NCI-H2227 treated with DMSO at 0.1 percent for 48 hours (cell line): ENCODE measurements around the gene DUOX2.
"Not testable (repeated sequence)": the region's sequence is repeated elsewhere in the genome, so short reads cannot be mapped to it uniquely, and the experiment has no call there.

Source experiments
- DNase-seq: peaks from one replicate; lab custom pipeline; 2025; lab: John Stamatoyannopoulos, UW

Gene DUOX2

GRCh38 chr15:45100884-45101625, 12.9 kb downstream of the DUOX2 start:
- DNase-seq: no peak

DNA sequence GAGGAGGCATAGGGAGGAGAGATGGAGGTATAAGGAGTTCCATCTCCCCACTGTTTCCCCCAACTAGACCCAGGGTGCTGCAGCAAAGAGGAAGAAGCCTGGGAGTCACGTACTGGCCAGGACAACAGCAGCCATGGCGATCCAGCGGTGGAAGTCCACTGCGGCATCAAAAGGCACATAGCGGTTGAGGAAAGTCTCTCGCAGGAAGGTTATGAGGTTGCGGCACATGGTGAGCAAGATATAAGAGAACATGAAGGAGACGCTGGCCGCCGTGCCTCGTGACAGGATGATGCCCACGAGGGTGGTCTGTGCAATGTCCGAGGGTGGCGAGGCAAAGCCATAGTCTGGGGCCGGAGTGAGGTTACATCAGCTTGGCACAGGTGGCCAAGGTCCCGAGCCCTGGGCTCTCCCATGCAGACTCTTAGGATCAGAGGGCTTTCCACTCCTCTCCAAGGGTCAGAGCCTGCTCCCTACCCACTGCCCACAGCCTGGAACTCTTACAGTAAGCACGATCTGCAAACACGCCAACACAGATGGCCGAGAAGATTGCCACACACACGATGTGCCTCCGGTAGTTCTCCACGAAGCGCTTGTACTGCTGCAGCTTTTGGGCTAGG, 14.3 kb downstream of the DUOX2 start:
- DNase-seq: no peak

DNA sequence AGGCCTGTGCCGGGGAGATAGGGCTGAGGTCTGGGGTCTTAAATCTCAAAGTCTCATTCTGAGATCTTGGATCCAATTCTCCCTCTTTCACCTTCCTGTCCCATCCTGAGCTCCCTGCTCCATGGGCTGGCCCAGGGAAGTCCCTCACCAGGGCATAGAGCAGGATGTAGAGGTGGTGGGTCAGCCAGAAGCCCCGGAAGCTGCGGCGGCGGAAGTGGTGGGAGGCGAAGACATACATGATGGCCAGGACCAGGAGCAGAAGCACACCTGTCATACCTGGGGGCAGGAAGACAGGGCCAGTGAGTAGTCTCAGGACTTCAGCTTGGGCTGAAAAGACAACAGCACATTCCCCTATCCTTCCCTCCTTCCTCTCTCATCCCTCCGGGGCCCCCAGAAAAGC, 16.5 kb downstream of the DUOX2 start:
- no peak for DNase-seq

- DNase-seq: no peak
These were observed 18.3 kb downstream of the DUOX2 start for GRCh38 chr15:45095661-45096060.

DNA sequence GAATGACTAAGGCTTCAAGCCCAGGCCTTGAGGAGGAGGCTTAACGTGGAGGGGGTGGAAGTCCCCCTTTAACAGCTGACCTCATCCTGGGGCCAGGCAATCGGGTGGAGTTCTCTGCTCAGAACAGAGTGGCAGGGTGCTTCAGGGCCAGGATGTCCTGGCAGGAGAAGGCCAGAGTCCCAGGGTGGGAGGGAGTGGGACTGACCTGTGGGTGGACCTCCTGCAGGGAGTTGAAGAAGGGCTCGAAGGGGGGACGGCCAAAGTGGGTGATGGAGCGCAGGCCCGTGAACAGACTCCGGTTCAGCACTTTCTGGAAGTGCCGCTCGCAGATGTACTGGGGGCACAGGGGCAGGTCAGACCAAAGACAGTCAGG, 19.6 kb downstream of the DUOX2 start:
- no peak for DNase-seq

- no peak for DNase-seq
These were observed 20.2 kb downstream of the DUOX2 start for GRCh38 chr15:45093622-45094357.

GRCh38 chr15:45093013-45093412, 21.0 kb downstream of the DUOX2 start:
- no peak for DNase-seq

DNA sequence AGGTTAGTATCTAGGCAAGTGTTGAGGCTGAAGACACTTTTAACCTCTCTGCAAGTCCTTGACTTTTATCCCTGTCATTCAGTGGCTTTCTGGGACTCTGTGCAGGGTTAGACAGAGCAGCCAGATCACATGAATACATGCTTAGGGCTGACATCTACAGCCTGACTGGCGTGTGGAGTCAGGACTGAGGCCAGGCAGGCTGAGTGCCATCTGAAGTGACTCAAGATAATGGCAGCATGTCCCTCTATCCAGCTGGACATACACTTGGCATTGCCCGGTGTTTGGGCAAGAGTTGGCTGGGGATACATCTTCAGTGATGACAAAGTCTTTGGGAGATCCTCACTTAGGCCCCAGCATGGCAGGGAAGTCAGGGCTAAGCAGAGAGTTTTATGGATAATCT, 22.4 kb downstream of the DUOX2 start:
- DNase-seq: no peak

GRCh38 chr15:45091161-45091560, 22.8 kb downstream of the DUOX2 start:
- DNase-seq: no peak

DNA sequence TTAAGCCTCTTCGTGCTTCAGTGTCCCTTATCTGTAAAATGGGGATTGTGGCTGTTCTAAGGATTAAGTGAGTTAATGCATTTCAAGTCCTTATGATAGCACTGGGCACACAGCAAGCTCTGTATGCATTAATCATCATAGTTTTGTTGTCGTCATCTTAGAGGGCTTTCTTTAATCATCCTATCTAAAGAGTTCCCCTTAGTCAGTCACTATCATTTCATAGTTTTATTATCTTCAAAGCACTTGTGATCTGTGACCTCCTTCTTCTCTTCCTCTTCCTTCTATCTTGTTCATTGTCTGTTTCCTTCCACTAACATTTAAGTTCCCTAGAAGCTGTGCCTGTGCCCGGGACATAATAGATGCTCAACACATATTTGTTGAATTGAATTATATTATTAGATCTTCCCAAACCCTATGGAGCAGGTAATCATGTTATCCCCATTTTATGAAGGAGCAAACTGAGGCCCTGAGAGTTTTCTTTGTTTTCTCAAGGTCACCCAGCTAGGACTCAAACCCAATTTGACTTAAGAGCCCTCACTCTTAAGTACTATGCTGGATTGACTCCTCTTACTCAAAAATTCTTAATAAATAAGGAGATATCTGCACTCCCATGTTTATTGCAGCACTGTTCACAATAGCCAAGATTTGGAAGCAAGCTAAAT, 24.1 kb downstream of the DUOX2 start:
- no peak for DNase-seq

DNA sequence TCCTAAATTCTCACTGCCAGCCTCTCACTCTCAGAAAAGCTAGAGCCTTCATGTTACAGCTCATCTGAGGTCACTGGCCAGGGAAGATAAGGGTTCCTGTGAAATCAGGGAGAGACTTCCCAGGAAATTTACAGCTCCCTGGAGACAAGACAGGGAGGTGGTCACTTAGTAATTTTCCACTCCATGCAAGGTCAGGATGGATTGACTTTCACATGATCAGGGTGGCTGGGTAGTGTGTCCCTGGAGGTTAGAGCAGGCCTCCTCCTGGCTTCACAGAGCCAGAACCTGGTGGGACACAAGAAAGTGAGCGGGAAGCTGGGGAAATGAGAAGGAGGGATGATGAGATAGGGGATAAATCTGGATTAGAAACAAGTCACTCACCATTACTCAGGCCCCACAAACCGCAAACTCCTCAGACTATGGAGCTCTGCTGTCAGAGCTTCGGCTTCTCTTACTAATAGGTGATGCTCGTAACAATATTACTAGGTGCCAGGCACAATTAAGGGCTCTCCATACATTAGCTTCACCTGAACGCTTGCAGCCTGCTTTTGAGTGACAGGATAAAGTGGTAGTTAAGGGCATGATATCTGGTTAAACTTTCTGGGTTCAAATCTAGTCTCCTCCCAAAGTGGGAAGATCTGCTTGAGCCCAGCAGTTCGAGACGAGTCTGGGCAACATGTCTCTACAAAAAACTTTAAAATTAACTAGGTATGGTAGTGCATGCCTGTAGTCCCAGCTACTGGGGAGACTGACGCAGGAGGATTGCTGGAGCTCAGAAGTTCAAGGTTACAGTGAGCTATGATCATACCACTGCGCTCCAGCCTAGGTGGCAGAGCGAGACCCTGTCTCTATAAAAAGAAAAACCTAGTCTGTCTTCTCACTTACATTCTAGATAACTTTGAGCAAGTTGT, 24.9 kb downstream of the DUOX2 start:
- DNase-seq: no peak

- DNase-seq: no peak
These were observed 26.5 kb downstream of the DUOX2 start for GRCh38 chr15:45087513-45087912.

GRCh38 chr15:45084163-45084562, 29.8 kb downstream of the DUOX2 start:
- DNase-seq: no peak

DNA sequence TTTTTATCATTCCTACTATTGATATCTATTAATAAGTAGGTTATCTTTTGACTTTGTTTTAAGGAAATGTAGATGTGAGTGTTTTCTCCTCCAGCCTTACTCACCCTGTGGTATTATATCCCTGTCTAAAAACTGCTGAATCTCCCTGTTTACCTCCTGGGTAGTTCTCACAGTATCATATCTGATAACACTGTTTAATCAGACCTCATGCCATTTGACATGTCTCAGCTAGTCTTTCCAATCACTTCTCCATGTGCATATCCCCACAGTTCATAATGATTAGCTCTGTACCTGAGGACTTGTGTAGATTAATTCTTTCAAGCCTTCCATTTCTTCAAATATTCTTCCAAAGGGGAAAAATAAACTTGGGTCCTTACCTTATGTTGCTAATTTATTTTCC, 30.7 kb downstream of the DUOX2 start:
- no peak for DNase-seq

DNA sequence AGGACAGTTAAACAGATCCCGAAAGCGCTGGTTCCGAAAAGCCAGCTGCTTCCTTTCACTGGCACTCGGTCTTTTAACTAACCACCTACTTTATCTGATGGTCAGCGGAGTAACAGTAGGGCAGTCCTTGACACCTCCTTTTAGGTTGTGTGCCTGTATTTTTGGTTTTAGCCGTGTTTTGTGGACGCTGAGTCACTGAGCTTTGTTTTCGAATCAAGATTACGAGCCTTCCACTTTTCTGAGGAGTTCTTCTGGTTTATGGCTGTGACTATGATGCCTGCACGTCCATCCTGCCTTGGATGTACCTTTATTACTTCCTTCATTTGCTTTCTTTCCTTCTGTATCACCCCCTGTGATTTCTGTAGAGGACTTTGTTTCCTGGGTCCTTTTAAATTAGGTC, 31.6 kb downstream of the DUOX2 start:
- not testable (repeated sequence) for DNase-seq

DNA sequence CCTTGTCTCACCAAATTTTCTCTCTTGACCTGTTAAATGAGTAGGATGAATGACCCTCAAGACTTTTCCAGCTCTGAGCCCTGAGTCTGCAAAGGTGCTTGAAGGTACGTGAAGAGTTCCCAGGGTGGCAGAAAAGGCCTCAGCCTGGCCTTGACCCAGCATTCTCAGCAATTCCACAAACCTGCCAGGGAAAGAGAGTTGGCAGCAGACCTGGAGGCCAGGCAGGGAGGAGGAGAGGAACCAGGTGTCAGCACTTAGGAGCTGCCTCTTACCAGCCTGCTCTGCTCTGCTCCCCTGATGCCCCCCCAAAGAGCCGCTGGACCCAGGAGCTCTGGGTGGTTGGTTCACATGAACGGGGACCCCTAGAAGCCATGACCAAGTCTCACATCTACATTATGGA, 33.4 kb downstream of the DUOX2 start:
- DNase-seq: not testable (repeated sequence)

GRCh38 chr15:45079628-45080246, 34.2 kb downstream of the DUOX2 start:
- not testable (repeated sequence) for DNase-seq

DNA sequence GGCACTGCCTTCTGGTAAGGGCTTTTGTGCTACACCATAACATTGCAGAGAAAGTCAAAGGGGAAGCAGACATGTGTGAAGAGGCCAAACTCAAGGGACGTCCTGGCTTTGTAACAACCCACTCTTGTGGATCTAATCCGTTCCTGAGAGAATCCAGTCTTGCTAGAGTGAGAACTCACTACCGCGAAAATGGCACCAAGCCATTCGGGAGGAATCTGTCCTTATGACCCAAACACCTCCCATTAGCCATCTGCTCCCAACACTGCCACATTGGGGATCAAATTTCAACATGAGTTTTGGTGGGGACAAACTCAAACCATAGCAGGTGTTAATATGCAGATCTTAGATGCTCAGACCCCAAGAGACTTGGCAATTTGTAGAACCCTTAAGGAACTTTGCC, 34.8 kb downstream of the DUOX2 start:
- not testable (repeated sequence) for DNase-seq

- DNase-seq: not testable (repeated sequence)
These were observed 36.6 kb downstream of the DUOX2 start for GRCh38 chr15:45077391-45077790.

DNA sequence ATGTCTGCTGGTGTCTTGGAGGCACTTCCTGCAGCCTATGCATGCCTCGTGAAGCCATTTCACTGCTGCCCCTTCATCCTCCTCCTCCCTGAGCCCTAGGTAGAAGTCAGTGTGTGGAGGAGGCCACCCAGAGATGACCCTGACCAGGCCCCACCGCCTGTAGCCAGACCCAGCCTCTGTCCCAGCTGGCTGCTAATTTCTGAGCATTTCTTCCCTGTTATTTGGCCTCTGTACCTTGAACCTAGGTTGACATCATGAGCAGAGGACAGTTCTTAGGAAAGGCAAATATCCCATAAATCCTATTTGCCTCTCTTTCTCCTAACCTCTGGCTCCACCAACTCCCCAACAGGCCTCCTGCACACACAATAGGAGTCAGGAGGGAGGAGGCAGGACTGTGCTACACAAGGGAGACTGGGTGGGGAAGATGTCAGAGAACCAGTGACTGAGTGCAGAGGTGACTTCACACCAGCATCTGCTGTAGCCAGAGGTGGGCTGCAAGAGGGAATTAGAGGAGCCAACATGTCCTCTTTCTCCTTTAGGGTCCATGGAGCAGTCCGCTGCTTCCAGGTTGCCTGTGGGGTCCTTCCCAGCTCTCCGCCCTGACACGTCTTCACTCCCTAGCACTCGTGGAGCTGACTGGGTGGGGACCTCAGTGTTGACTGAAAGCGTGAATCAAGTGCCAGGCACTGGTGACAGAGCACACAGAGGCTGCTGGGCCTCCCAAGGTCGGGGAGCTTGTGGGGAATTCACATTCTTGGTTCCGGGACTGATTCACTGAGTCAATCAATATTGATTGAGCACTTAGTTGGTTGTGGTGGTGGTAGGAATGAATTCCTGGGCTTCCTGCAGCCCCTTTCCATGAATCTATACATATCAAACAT, 38.3 kb downstream of the DUOX2 start:
- DNase-seq: not testable (repeated sequence)
